Esophagus muscularis mucosa (tissue), 4 donors: Measurements from ENCODE around the gene TSPYL4. TPM values are rescaled to one million over a fixed set of nuclear protein-coding genes. Genes with fewer than 3 reads are reported as not detected.

Source experiments
- DNase-seq: peaks from one replicate; pipeline ENCODE4 v3.0.0-alpha.2; 2017; ENCODE audit errors: extremely low spot score
- H3K27ac ChIP-seq, 4 donors: fragments of 200-600 bp; sonication (generic); replicated peaks in 1 of 4; 1 replicate in 3 of 4; 2 replicates in 1 of 4; pipeline ENCODE4 v1.5.1; 2016 to 2019; ENCODE audit warnings: mild to moderate bottlenecking in 1 of 4
- H3K27me3 ChIP-seq, 4 donors: fragments of 200-600 bp; sonication (generic); one replicate each; pipeline versions ENCODE4 v1.5.1 to v1.6.0; 2016 to 2019
- H3K36me3 ChIP-seq, 4 donors: fragments of 200-600 bp; sonication (generic); one replicate each; pipeline ENCODE4 v1.5.1; 2016 to 2019
- H3K4me1 ChIP-seq, 4 donors: fragments of 200-600 bp; sonication (generic); one replicate each; pipeline ENCODE4 v1.5.1; 2016 to 2019
- H3K4me3 ChIP-seq, 4 donors: fragments of 200-600 bp; sonication (generic); 1 replicate in 2 of 4; 2 replicates in 2 of 4; pipeline ENCODE4 v1.5.1; 2016 to 2019; ENCODE audit warnings: mild to moderate bottlenecking in 4 of 4, moderate library complexity in 1 of 4
- H3K9me3 ChIP-seq, 4 donors: fragments of 200-600 bp; sonication (generic); 1 replicate in 3 of 4; 2 replicates in 1 of 4; pipeline ENCODE4 v1.5.1; 2016 to 2019
- EP300 ChIP-seq: sonication (generic); formaldehyde crosslinking; IDR thresholded peaks from one replicate; pipeline ENCODE4 v1.6.1; 2017; ENCODE audit warnings: antibody characterized with exemption
- POLR2A ChIP-seq: fragments of 450-650 bp; IDR thresholded peaks from one replicate; pipeline ENCODE4 v1.6.1; 2017; ENCODE audit warnings: antibody characterized with exemption, moderate library complexity, mild to moderate bottlenecking, low read depth
- POLR2AphosphoS5 ChIP-seq, 2 donors: sonication (generic); formaldehyde crosslinking; IDR thresholded peaks; one replicate each; pipeline ENCODE4 v1.6.1; 2017; ENCODE audit warnings: antibody characterized with exemption in 2 of 2
- WGBS: methylation state at CpG from one replicate; pipeline ENCODE4 v1.1.5; 2018; 5-methylcytosine and 5-hydroxymethylcytosine counted together
- intact Hi-C: fragments of 100-400 bp; cut with DNase I; formaldehyde crosslinking; loops from one replicate; pipeline ENCODE4 v1.15.1; 2023
- total RNA-seq, 4 donors: library from RNA; depleted of rRNA; stranded (reverse); fragments of >200 nt; gene quantifications; one replicate each; pipeline versions ENCODE4 v1.1.0 to v1.2.1, GENCODE V29; 2016
- TF ChIP-seq, protein P1 (sequence below), 3 experiments: fragments of 200-600 bp in 2 of 3; fragments of 450-650 bp in 1 of 3; sonication (generic) in 2 of 3; IDR thresholded peaks; one replicate each; pipeline ENCODE4 v1.5.1; 2017 to 2019; ENCODE audit warnings: antibody characterized with exemption in 3 of 3, mild to moderate bottlenecking in 2 of 3, moderate library complexity in 1 of 3

TSPYL4 gene
- total RNA-seq, 4 donors from 2014 or later, result 14.4 to 22.8 (median 18.4) TPM

DNA sequence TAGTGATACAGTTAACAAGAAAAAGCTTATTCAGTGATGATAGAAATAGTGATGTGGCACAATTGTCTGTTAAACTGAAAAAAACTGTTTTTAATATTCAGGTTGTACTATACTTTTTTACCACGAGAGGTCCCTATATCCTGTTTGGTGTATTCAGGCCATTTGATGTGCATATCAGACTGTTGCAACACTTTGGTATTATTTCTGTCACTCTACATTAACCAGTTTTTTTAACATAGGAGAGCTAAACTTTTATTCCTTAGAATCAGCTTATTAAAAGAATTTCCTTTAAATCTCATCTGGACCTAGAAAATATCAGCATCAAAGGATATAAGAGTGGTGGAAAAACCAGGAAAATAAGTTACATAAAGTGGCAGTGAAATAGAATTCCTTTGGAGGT is 36.8 kb downstream of the TSPYL4 start:
- 10% methylated on average over 1 of the region's 1 CpG for WGBS
- no peak overlapping the region for H3K27ac ChIP-seq
- DNase-seq, result no peak
- H3K36me3 ChIP-seq, result peaks cover 0 to 4% (median 0%) of the 10 kb centered on the region in 4 donors
- intact Hi-C loops, result no loop called here
- H3K4me3 ChIP-seq, result no peak overlapping the region
- TF ChIP-seq POLR2AphosphoS5 (IDR thresholded peaks at IDR 0.05), result no peak
- no peak for TF ChIP-seq POLR2A
- no peak for TF ChIP-seq EP300
- TF ChIP-seq, protein P1, sequence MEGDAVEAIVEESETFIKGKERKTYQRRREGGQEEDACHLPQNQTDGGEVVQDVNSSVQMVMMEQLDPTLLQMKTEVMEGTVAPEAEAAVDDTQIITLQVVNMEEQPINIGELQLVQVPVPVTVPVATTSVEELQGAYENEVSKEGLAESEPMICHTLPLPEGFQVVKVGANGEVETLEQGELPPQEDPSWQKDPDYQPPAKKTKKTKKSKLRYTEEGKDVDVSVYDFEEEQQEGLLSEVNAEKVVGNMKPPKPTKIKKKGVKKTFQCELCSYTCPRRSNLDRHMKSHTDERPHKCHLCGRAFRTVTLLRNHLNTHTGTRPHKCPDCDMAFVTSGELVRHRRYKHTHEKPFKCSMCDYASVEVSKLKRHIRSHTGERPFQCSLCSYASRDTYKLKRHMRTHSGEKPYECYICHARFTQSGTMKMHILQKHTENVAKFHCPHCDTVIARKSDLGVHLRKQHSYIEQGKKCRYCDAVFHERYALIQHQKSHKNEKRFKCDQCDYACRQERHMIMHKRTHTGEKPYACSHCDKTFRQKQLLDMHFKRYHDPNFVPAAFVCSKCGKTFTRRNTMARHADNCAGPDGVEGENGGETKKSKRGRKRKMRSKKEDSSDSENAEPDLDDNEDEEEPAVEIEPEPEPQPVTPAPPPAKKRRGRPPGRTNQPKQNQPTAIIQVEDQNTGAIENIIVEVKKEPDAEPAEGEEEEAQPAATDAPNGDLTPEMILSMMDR (IDR thresholded peaks at IDR 0.05), result peak; percentile 47 to 56 (median 47)
- H3K9me3 ChIP-seq, result no peaks in the 10 kb centered on the region
- no peaks in the 10 kb centered on the region for H3K4me1 ChIP-seq
- no peaks in the 10 kb centered on the region for H3K27me3 ChIP-seq

DNA sequence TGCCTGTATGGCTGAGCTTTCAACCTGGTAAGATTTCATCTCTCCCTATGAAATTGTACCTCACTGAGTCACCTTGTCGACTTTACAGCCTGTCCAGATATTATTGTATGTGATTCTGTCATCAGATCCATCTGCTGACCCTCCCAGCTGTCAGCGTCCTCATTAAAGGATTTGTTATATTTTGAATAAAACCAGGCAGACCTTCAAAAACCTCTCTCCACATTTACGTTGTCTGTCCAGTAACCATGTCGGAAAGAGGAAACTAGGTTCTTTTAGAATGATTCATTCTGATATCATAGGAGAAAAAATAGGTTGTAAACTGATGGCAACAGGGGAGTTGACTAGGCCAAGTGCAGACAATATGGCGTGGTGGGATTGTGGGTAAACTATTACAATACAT is 38.5 kb downstream of the TSPYL4 start:
- DNase-seq, result no peak
- WGBS, result 88% methylated on average over 5 of the region's 5 CpGs
- Histone ChIP-seq H3K9me3 (no peaks in the 10 kb centered on the region), H3K4me1 (peaks cover 0 to 9% (median 6%) of the 10 kb centered on the region in 4 donors), H3K4me3 (no peak overlapping the region), H3K36me3 (no peaks in the 10 kb centered on the region), H3K27ac (no peak overlapping the region), H3K27me3 (no peaks in the 10 kb centered on the region)
- no peak for TF ChIP-seq POLR2A
- TF ChIP-seq POLR2AphosphoS5 (IDR thresholded peaks at IDR 0.05), result no peak
- TF ChIP-seq EP300, result no peak
- TF ChIP-seq, protein P1 (IDR thresholded peaks at IDR 0.05), result no peak
- intact Hi-C loops, result no loop called here

DNA sequence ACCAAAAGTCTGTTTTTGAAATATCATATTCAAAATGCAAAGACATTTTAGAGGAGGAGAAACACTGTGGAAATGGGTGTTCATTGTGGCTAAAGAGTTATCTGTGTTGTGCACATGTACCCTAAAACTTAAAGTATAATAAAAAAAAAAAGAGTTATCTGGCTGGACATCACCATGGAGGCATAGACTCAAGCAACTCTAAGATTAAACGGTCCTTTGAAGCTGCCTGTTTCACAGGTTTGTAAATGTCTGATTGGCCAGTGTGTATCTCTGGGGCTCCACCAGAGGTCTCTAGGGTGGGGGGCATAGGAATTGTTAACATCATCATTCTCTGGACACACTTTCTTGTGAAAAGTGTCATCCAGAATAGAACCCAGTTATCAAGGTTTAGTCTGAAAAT is 39.2 kb downstream of the TSPYL4 start:
- intact Hi-C loops, result no loop called here
- H3K4me3 ChIP-seq, result no peak overlapping the region
- DNase-seq, result no peak
- no peaks in the 10 kb centered on the region for H3K27me3 ChIP-seq
- no peaks in the 10 kb centered on the region for H3K9me3 ChIP-seq
- WGBS, result 80% methylated on average over 1 of the region's 1 CpG
- no peaks in the 10 kb centered on the region for H3K36me3 ChIP-seq
- H3K4me1 ChIP-seq, result peaks cover 0 to 12% (median 7%) of the 10 kb centered on the region in 4 donors
- TF ChIP-seq, protein P1 (IDR thresholded peaks at IDR 0.05), result no peak
- TF ChIP-seq EP300 (no peak), POLR2AphosphoS5 (IDR thresholded peaks at IDR 0.05) (no peak), POLR2A (no peak)
- no peak overlapping the region for H3K27ac ChIP-seq

DNA sequence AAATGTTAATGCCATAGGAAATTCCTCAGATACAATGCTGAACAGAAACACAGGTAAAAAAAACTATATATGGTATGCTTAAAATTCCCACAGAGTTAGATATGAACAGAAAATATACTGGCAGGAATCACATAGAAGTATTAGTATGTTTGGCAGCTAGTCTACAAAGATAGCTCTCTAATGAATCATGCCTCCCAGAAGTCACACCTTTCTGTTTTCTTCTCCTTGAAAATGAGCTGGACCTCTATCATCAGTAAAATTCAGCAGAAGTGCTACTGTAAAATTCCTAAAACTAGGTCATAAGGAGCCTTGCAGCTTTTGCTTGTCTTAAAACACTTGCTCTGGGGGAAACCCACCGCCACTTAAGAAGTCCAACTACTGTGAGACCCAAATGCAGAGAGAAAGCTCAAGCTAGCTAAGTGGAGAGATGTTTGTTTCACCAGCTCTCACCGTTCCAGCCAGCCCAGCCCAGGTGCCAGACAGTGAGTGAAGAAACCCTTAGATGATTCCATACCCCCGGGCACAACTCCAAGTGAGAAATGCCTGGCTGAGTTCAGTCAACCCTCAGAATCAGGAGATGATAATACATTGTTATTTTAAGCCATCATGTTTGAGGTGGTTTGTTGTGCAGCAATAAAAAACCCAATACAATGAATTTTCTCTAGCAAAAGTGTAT is 43.0 kb downstream of the TSPYL4 start:
- Histone ChIP-seq H3K27me3 (no peaks in the 10 kb centered on the region), H3K4me1 (peaks cover 0 to 12% (median 7%) of the 10 kb centered on the region in 4 donors), H3K36me3 (no peaks in the 10 kb centered on the region), H3K9me3 (no peaks in the 10 kb centered on the region), H3K27ac (no peak overlapping the region), H3K4me3 (no peak overlapping the region)
- intact Hi-C loops, result no loop called here
- TF ChIP-seq POLR2A (no peak), EP300 (no peak), POLR2AphosphoS5 (IDR thresholded peaks at IDR 0.05) (no peak)
- TF ChIP-seq, protein P1 (IDR thresholded peaks at IDR 0.05), result no peak
- DNase-seq, result no peak
- 50% methylated on average over 3 of the region's 3 CpGs for WGBS

DNA sequence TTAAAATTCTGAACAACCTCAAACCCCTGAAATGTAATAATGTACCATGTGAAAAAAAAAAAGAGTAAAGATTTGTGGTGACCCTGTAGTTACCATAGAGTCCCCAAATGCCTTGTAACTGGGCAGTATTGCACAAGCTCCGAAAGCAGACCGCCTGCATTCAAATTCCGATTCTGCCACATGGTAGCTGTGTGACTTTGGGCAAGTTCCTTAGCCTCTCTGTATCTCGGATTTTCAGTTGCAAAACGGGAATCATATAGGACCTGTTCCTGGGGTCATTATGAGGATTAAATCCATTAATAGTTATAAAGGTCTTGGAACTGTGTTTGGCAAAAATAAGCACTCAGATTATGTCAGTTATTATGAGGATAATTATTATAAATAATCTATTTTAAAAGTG is 43.6 kb downstream of the TSPYL4 start:
- Histone ChIP-seq H3K4me1 (peaks cover 0 to 12% (median 7%) of the 10 kb centered on the region in 4 donors), H3K27me3 (no peaks in the 10 kb centered on the region), H3K27ac (no peak overlapping the region), H3K4me3 (no peak overlapping the region), H3K36me3 (no peaks in the 10 kb centered on the region), H3K9me3 (no peaks in the 10 kb centered on the region)
- 90% methylated on average over 5 of the region's 5 CpGs for WGBS
- intact Hi-C loops, result no loop called here
- no peak for DNase-seq
- no peak for TF ChIP-seq EP300
- TF ChIP-seq, protein P1 (IDR thresholded peaks at IDR 0.05), result no peak
- TF ChIP-seq POLR2A, result no peak
- no peak for TF ChIP-seq POLR2AphosphoS5 (IDR thresholded peaks at IDR 0.05)
